HG03280 (cell line): Measurements from ENCODE around the gene CEBPA.

ENCODE experiments used
- ATAC-seq: cut with Tn5 transposase; IDR thresholded peaks from one replicate; pipeline ENCODE4 v1.9.1; 2021; ENCODE audit warnings: mild to moderate bottlenecking, moderate library complexity; ENCODE audit not compliant: unreplicated experiment

CEBPA gene

DNA sequence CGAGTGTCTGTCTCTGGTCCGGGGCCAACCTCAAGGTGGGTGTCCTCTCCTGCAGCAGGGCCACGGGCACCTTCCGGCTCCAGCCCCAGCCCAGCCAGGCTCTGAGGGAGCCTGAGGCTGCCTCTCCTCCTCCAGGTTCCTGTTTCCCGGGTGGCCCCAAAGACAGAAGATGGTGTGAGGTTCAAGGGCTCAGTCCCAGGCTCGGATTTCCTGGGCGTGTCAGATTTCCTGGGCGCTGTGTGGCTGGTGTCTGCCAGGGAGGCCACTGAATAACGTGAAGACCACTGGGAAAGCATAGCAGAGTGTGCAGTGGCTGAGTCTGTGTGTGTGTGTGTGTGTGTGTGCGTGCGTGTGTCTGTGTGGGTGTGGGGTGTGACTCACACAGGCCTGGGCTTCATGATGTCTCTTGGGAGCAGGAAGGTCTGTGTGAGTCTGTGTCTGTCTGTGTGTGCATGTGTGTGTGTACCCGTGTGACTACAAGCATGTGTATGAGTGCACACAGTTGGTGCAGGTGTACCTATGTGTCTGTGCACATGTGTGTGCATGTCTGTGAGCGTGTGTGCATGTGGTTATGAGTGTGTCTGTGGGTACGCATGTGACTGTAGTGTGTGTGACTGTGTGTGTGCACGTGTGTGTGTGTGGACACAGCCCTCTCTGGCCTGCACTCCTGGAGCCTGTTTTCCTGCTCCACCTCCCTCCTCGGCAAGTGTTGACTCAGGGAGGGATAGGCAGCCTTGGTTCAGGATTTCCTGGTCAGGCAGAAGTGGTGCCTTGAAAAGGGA lies 28.3 kb downstream of the CEBPA start:
- no peak for ATAC-seq

DNA sequence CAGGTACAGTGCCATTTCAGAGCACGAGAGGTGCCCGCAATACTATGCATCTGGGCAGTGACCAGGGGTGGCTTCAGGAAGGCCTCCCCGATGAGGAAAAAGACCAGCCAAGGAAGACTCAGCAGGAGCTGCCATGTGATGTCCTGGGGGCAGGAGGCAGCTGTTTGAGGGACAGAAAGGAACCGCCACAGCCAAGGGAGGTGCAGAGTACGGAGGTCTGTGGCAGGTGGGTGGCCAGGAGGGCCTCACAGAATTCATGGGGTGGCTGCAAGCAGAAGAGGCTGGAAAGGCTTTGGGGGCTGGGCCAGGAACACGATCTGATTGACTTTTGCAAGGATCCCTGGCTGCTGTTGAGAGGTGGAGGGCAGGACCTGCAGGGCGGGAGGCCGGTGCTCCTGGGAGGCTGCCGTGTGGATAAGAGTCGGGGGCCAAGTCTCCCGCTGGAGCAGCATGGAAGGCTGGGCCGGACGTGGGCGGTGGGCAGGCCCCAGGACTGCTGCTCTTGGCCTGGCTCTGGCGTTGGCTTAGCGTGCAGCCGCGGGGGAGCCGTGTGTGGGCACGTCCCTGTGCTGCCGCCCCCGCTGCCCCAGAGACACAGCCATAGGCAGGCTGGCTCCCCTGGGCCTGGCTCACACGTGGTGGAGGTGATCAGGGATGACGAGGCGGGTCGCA lies 29.1 kb downstream of the CEBPA start:
- ATAC-seq, result no peak

DNA sequence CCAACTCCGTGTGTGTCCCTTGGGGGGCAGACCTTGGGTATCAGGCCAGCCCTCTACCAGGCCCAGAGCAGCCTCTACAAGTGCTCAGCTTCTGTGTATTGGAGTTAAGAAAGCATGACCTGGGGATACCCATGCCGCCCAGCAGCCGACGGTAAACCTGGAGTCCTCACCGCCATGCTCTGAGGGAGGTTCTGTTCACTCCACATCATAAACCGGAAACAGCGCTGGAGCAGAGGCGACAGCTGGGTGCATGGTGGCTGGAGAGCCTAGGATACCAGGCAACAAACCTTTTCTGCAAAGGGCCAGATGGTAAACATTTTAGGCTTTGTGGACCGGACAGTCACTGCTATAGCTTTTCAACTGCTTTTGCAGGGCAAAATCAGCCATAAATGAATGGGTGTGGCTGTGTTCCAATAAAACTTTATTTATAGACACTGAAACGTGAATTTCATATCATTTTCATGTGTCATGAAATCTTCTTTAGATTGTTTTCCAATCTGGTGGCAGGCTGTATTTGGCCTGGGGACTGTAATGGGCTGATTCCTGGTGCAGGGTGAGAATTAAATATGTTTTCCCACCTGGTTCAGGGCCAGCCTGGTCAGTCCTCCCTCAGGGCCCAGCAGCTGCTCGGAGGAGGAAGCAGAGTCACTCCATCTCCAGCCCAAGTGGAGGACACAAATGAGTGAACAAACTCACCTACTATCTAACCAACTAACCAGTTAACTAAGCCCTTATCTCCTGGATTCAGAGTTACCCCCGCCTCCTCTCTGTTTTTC lies 30.9 kb downstream of the CEBPA start:
- ATAC-seq, result no peak

GRCh38 chr19:33270769-33271168 lies 31.6 kb downstream of the CEBPA start:
- ATAC-seq, result no peak

- no peak for ATAC-seq
Observed at GRCh38 chr19:33269016-33269415, 33.3 kb downstream of the CEBPA start.

DNA sequence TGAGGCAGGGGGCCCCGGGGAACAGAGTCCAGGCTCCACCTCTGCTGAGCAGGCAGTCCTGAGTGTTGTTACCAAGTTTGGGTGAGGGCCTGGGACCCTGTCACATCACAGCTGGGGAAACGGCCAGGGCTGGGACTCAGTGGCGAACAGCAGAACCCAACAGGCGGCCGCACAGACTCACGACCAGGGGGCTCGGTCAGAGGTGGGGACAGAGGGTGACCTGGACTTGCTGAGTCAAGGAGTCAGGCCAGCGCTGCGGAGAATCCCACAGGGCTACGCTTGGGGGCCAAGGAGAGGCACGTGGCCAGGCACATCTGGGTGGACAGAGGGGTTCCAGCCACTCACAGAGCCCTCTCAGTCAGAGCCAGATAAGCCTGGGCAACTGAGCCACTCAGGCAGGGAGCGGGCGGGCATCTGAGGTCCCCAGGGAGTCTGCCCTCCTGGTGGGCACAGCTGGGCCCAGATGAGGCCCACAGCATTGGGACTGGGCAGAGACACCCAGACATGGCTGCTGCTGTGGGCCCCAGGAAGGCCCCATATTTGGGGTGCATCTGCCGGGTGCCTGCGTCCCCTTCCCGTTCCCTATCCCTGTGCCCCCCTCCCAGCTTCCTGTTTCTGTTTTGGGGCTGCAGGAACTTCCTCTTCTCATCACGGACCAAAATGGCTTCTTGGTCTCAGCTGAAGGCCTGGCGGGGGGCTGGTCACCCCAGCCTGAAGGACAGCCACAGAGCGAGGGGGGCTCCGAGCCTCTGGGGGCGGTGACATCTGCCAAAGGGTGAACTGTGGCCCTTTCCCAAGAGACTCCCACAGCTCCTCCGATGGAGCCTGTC lies 34.0 kb downstream of the CEBPA start:
- ATAC-seq, result no peak

GRCh38 chr19:33267706-33268105 lies 34.6 kb downstream of the CEBPA start:
- no peak for ATAC-seq

DNA sequence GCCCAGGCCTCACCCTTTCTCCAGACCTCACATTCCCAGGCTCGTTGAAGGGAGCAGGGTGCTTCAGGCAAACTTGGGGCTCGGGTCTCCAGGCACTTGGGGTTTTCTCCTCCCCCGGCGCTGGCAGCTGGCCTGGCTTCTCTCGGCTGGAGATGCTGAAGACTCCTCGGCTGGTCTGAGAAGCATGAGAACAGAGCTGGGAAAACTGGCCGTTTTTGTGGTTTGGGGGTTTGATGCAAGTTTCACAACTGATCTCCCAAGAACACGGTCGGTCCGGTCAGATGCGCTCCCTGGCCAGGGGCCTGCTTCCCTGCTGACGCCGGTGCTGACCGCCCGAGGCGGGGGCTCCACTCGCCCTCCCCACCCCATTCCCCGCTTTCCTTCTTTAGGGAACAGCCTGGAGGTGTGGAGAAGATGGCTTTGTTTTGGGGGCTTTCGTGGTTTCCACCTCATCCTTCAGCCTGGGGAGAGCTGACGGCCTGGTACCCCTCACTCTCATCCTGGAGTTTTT lies 35.3 kb downstream of the CEBPA start:
- no peak for ATAC-seq

DNA sequence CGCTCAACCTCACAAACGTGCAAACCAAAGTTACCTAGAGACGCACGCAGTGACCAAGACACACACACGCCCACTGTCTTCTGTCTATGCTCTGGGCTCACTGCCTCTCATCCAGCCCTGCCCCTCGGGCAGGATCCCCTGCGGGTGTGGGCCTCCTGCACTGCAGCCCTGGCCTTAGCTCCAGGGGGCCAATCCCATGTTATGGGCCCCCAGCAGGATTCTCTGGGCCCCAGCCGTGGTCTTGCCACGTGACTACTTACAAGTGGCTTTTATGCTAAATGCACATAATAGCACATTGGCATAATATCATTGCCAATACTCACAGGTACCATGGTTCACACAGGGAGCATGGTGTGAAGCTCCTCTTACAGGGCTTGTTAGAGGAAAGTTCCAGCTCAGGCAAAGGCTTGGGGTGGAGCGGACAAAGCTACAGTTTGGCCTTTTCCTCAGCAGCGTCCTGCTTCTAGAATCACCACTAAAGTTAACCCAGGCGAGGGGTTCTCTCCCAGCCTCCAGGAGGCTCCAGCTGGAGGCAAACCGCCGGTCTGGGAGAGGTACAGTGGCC lies 37.4 kb downstream of the CEBPA start:
- ATAC-seq, result no peak

- ATAC-seq, result no peak
Observed at GRCh38 chr19:33263325-33264023, 38.9 kb downstream of the CEBPA start.

DNA sequence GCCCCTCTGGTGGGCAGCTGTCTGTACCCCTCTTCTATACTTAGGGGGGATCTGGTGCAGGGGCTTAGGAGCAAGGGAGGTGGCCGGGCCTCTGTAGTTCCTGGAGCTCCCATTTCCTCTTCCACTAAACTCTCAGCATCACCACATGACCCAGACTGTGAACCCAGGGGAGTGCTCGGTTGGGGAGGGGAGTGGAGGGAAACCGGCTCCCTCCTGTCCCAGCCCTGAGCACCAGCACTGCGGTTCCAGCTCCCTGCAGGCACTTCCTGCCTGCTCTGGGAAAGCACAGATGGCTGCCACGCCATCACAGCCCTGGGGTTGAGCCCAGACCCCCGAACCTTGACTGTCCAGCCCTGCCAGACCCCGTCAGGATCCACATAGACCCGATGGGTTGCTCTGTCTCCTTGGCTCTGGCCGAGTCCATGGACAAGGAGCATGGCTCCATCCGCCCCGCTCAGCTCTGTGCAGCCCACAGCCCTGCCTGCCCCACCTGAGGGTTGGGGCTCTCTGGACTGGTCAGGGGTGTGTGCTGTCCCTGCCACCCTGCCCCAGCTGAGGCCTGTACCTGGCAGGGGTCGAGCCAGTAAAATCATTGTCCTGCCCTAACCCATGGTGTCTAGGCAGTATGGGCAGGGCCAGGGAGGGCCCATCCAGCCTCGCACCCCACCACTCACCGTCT lies 40.7 kb downstream of the CEBPA start:
- ATAC-seq, result no peak

DNA sequence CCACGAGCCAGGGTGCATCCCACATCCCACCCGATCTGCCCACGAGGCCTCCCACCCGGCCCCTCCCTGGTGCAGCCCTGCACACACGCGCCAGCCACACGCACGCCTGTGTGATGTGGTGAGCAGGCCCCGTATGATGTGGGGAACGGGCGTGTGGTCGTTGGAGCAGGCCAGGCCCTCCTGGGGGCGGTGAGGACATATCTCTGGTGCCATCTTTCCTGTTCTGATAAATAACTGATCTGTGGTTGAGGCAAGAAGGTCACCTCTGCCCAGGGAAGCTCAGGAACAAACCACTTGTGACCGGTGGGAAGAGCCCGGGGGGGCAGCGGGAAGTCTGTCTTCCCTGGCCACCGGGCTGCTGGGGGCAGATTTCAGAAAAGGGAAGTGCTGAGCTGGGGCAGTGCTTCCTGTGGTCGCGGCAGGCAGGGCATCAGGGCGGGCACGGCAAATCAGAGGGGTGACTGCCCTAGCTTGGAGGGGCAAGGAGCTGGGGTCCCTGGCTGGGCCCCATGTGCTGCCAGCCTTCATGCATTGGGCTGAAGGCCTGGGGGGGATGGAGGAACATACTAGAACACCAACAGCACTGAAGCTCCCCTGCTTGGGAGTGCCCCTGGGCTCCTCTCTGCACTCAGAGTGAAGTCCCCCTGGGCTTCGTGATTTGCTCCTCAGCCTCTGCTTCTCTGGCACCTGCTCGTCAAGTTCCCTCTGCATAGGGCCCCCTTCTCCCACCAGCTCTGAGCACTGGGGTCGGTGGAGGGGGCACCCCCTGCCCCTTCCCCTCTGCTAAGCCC lies 41.5 kb downstream of the CEBPA start:
- no peak for ATAC-seq

DNA sequence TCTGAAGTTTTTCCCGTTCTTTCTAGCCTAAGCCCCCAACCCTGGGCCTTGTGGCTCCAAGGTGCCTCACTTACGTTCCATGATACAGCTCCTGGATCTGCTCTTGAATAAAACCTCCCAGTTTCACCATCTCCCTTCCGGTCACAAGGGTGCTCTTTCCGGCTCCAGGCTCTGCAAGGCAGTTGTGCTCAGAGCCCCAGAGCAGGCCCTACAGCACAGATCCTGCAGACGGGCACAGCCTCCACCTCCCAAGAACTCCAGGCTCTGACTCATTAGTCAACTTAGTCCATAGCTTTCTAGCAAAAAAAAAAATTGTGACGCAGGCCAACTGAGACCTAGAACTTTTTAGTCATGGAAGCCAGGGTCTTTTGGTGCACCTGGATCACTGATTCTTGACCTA lies 42.8 kb downstream of the CEBPA start:
- ATAC-seq, result no peak

DNA sequence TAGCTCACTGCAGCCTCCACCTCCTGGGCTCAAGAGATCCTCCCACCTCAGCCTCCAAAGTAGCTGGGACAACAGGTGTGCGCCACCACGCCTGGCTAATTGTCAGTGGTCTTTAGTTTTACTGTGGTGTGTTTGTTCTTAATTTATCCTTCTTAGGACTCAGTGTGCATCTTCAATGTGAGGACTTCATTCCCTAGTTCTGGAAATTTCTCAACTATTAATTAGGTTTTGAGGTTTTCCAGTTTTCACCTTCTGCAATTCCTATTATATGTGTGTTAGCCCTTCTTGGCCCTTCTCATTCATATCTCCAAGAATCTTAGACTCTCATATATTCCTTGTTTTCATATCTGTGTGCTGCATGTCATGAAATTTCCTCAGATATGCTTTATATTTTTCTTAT lies 44.5 kb downstream of the CEBPA start:
- ATAC-seq, result no peak

DNA sequence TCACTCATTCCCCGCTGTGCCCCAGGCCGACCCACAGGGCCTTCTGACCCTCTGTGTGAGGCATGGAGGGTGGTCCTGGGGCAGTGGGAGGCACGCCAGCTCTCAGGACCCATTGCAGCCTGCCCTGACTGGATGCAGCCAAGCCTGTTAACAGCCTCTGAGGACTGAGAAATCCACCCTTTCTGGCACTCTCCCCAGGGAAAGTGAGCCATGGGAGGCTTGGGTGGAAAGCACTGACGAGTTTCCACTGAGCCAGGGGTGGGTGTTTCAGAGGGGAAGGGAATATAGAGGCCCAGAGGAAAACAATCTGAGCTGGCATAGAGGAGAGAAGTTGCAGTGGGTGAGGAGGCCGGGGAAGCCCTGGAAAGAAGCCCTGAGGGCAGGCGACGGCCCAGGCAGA lies 46.1 kb downstream of the CEBPA start:
- no peak for ATAC-seq

- no peak for ATAC-seq
Observed at GRCh38 chr19:33255781-33256180, 46.6 kb downstream of the CEBPA start.

GRCh38 chr19:33254245-33254824 lies 48.0 kb downstream of the CEBPA start:
- no peak for ATAC-seq

- ATAC-seq, result no peak
Observed at GRCh38 chr19:33252971-33253370, 49.4 kb downstream of the CEBPA start.
